Ectodermal cell (in vitro differentiated cells): Measurements from ENCODE around the gene STK32C.
A peak's percentile ranks its signal among the peaks of the same experiment; 100 is the strongest.

Source experiments
- H3K27ac ChIP-seq: 2 replicates; pipeline ENCODE4 v1.7.0; 2013; ENCODE audit warnings: mild to moderate bottlenecking, low read depth, low read length; ENCODE audit not compliant: insufficient read depth, poor library complexity, severe bottlenecking
- H3K27me3 ChIP-seq: 2 replicates; pipeline ENCODE4 v1.7.0; 2013; ENCODE audit warnings: mild to moderate bottlenecking, low read length; ENCODE audit not compliant: insufficient read depth, control insufficient read depth, poor library complexity, severe bottlenecking
- H3K36me3 ChIP-seq: one replicate; pipeline ENCODE4 v1.7.0; 2013; ENCODE audit warnings: low read length; ENCODE audit not compliant: control insufficient read depth, insufficient read depth
- H3K4me1 ChIP-seq: one replicate; pipeline ENCODE4 v1.7.0; 2013; ENCODE audit warnings: low read length; ENCODE audit not compliant: control insufficient read depth, insufficient read depth
- H3K4me3 ChIP-seq: 2 replicates; pipeline ENCODE4 v1.7.0; 2013; ENCODE audit warnings: low read depth, low read length, control low read depth; ENCODE audit not compliant: insufficient read depth
- H3K9me3 ChIP-seq: 2 replicates; pipeline ENCODE4 v1.7.0; 2013; ENCODE audit warnings: mild to moderate bottlenecking, low read length, moderate library complexity; ENCODE audit not compliant: control insufficient read depth
- WGBS, 2 experiments: methylation state at CpG; one replicate each; pipeline ENCODE4 v1.1.7; 2013; ENCODE audit warnings: missing lambda C conversion rate in 2 of 2; 5-methylcytosine and 5-hydroxymethylcytosine counted together

STK32C gene

DNA sequence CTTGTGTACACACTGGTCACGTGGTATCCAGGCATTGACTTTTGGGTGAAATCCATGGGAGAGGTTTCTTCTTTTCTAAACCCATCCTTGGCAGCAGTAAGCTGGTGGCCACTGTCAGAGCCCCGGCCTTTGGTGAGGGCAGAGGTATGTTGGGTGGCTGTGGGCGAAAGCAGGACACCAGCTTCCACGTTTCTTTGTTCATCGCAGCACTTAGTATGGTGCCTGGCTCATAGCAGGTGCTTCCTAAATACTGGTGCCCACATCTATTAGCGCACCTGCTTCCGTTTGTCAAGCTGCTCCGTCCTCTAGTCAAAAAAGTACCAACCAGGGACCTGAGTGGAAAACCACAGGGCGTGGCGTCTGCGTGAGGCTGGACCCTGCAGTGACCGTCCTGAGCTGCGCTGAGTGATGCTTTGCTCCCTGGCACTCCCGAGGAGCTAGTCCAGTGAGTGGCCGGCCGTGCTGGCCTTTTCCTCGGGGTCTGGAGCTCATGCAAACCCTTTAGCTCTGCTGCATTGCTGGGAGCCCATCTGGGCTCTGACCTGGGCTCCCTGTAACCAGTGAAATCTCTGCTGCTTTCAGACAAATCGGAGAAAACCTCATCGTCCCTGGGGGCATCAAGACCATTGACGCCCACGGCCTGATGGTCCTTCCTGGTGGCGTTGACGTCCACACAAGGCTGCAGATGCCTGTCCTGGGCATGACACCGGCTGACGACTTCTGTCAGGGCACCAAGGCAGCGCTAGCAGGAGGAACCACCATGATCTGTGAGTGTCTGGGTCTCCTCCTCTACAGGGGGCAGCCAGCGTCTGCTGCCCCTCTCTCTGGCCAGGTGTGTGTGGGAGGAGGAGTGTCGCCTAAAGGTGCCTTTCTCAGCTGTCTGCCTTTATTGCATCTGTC, 115.4 kb downstream of the STK32C start:
- H3K36me3 ChIP-seq = no peaks in the 10 kb centered on the region
- WGBS, 2 experiments = 93 to 95% methylated on average over 28 of the region's 28 CpGs
- H3K27ac ChIP-seq = no peak overlapping the region
- no peak overlapping the region for H3K4me3 ChIP-seq
- no peaks in the 10 kb centered on the region for H3K9me3 ChIP-seq
- no peaks in the 10 kb centered on the region for H3K4me1 ChIP-seq
- peaks cover 22% of the 10 kb centered on the region for H3K27me3 ChIP-seq

DNA sequence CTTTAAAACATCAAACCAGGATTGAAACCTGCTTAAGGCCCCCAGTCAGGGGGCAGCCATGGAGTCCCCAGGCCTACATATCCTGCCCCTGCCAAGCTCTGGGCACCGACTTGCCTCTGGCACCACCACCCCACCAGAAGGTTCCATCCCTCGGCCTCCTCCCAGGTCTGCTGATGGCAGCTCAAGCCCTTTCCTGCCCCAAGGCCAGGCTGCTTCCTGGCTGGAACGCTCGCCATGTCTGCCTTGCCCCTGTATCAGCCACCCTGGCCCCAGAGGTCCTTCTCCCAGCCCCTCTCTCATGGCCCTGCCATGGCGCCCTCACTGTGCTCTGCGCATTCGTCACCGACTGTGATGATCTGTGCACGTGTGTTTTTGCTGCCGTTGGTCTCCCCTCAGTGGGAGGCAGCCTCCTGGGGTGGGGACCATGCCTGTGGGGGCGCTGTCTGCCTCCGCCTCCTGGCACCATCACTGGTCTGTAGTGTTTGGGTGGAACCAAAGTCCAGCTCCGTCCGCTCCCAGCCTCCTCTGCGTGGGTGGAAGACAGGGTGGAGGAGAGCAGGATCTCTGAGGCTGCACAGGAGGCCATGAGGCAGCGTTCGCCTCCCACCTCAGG, 117.8 kb downstream of the STK32C start:
- Histone ChIP-seq H3K27ac (no peak overlapping the region), H3K9me3 (no peaks in the 10 kb centered on the region), H3K36me3 (no peaks in the 10 kb centered on the region), H3K4me1 (no peaks in the 10 kb centered on the region), H3K4me3 (no peak overlapping the region), H3K27me3 (peaks cover 45% of the 10 kb centered on the region)
- WGBS, 2 experiments = 91% methylated on average over 17 of the region's 17 CpGs

DNA sequence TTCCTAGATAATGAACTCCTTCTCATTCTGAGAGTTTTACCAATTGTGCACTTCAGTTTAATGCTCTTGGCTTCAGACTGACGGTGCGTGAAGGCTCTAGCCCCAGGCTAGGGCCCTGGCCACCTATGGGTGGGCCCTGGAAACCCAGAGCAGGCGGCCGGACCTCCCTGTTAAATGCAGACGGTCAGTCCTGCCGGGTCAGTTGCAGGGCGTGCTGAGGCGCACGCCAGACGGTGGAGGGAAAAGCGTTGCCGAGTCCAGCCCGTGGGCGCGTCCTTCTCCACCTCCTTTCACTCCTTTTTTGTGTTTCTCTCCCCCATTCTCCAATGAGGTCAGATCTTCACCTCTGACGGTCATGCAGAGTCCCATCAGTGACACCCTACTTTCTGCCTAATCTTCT, 118.7 kb downstream of the STK32C start:
- Histone ChIP-seq H3K27ac (no peak overlapping the region), H3K27me3 (peaks cover 54% of the 10 kb centered on the region), H3K4me1 (no peaks in the 10 kb centered on the region), H3K9me3 (no peaks in the 10 kb centered on the region), H3K36me3 (no peaks in the 10 kb centered on the region), H3K4me3 (no peak overlapping the region)
- 86% methylated on average over 16 of the region's 16 CpGs for WGBS, 2 experiments

DNA sequence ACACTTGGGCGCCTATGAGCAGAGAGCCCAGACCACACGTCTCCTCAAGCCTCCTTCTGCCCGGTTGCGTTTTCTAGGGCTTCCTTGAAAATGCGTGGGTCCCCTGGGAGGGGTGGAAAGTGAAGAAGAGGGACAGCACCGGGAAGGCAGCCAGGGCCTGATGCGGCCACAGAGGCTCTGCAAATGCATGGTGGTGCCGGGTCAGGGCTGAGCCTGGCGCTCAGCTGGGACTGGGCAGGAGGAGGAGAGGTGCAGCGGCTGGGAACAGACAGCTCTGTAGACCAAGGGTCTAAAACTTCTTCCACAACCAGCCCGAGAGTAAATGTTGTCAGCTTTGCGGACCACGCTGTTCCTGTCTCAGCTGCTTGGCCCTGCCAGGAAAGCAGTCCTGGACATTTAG, 119.4 kb downstream of the STK32C start:
- H3K9me3 ChIP-seq = no peaks in the 10 kb centered on the region
- no peaks in the 10 kb centered on the region for H3K4me1 ChIP-seq
- WGBS, 2 experiments = 75 to 76% methylated on average over 13 of the region's 13 CpGs
- no peaks in the 10 kb centered on the region for H3K36me3 ChIP-seq
- H3K27me3 ChIP-seq = peaks cover 61% of the 10 kb centered on the region
- H3K4me3 ChIP-seq = no peak overlapping the region
- no peak overlapping the region for H3K27ac ChIP-seq

DNA sequence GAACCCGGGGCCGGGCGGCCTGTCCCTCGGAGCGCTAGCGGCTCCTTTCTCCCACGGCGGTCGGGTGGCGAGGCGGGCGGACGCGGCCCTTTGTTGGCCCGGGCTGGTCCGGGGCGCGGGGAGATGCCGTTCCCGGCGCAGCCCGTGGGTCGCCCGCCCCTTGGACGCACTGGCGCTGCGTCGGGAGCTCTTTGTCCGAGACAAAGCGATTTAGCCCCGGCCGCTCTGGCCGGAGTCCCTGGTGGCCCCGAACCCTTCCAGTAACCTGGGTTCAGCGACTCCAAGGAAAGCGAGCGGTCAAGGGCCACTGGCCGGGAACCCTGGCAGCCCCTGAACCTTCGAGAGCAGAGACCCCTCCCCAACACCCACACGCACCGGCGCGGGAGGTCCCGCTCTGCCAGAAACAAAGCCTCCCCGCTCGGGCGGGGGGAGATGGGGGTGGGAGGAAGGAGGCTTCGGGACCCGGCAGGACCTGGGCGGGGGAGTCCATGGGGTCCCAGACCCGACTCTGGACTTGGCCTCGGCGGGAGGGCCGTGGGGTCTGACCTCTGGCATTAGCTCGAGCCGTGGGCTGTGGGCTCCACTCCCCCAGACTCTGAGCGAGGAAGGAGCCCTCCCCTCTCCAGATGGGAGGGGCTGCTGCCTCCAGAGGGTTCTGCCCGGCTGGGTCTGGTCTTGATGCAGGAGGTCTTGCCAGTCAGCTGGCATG, 120.2 kb downstream of the STK32C start:
- Histone ChIP-seq H3K4me1 (no peaks in the 10 kb centered on the region), H3K36me3 (no peaks in the 10 kb centered on the region), H3K27ac (no peak overlapping the region), H3K4me3 (peak overlapping the region; percentile 55), H3K9me3 (no peaks in the 10 kb centered on the region), H3K27me3 (peaks cover 68% of the 10 kb centered on the region)
- 3% methylated on average over 54 to 57 of the region's 58 CpGs for WGBS, 2 experiments

DNA sequence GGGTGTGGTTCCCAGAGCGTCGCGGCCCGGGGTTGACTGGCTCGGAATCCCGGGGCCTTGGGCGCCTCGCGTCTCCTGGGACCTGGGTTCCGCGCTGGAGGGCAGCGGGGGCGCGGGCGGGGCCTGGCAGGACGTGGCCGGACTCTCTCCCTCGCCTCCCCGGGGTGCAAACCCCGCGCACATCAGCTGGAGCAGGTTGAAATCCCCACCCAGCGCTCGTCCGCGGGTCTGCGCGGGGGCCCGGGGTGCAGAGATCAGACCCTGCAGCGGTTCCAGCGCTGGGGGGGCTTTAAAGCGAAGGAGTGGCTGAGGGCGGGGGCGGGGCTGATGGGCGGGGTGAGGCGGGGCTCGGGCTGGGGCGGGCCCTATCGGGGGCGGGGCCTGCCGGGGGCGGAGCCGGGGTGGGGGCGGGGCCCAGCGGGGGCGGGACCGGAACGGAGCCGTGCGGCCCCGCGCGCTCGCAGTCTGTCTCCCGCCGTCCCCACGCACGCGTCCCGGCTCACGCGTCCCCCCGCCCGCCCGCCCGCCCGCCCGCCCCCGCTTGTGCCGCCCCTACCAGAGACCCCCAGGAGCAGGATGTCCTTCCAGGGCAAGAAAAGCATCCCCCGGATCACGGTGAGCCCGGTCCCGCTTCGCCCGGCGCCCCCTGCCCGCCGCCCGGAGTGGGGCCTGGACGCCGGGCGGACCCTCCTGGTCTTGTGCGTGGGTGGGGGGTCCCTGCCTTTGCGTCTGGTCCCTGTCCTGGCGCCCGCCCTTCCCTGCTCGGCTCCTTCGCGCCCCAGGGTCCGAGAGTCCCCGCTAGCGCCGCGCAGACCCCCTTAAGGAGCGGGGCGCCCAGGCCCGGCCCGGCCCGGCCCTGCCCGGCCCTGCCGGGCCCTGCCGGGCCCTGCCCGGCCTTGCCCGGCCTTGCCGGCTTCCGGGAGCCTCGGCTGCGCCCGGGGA, 121.0 kb downstream of the STK32C start, which contains the start of gene DPYSL4:
TSS of gene DPYSL4 (plus strand) at position 461 of the 942 bp plus-strand sequence. CDS start at position 577, 116 bp downstream.
- no peaks in the 10 kb centered on the region for H3K36me3 ChIP-seq
- H3K4me3 ChIP-seq = peak within 1 kb of the TSS; percentile 55
- no peaks in the 10 kb centered on the region for H3K4me1 ChIP-seq
- H3K9me3 ChIP-seq = no peaks in the 10 kb centered on the region
- whole genome bisulfite sequencing, 2 experiments = 1% methylated on average over 107 to 109 of the region's 109 CpGs
- H3K27ac ChIP-seq = no peak within 1 kb of the TSS
- peaks cover 76% of the 10 kb centered on the region for H3K27me3 ChIP-seq

DNA sequence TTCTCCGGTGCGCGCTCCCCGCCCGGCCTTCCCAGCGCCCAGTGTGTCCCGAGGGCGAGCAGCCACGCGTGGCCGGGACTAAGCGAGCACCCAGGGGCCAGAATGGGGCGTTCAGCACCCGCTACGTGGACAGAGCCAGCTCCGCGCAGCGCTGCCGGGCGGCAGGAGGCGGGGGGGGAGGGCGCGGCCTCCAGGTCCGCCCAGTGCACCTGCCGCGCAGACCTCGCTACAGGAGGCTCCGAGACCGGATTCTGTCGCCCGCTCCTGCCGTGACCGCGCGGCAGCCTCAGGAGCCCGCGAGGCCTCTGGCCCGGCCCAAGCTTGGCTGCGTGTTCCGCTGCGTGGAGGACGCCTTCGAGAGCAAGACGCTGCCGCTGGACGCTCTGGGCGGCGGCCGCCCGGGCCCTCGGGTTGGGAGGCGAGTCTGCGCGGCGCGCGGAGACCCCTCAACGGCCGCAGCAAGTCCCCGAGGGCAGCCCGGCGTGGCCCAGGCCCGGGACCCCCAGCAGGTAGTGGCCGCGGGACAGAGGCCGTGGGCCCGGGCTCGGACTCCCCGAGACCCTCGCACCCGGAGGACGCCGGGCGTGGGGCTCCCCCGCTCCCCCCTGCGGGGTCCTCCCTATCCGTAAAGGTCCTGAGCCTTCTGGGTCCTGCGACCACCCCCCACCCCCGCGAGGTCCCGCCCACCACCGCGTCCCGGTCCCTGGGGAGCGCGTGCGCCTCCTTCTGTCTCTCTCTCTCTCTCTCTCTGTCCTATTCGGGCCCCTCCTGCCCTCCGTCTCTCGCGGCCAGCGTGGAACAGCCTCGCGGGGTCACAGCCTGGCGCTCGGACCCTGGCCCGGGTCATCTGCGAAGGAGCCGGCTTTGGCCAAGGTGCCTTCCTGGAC, 121.9 kb downstream of the STK32C start:
- Histone ChIP-seq H3K4me3 (peak overlapping the region; percentile 13), H3K9me3 (no peaks in the 10 kb centered on the region), H3K36me3 (no peaks in the 10 kb centered on the region), H3K27ac (no peak overlapping the region), H3K27me3 (peaks cover 76% of the 10 kb centered on the region), H3K4me1 (no peaks in the 10 kb centered on the region)
- WGBS, 2 experiments = 6% methylated on average over 99 of the region's 99 CpGs

DNA sequence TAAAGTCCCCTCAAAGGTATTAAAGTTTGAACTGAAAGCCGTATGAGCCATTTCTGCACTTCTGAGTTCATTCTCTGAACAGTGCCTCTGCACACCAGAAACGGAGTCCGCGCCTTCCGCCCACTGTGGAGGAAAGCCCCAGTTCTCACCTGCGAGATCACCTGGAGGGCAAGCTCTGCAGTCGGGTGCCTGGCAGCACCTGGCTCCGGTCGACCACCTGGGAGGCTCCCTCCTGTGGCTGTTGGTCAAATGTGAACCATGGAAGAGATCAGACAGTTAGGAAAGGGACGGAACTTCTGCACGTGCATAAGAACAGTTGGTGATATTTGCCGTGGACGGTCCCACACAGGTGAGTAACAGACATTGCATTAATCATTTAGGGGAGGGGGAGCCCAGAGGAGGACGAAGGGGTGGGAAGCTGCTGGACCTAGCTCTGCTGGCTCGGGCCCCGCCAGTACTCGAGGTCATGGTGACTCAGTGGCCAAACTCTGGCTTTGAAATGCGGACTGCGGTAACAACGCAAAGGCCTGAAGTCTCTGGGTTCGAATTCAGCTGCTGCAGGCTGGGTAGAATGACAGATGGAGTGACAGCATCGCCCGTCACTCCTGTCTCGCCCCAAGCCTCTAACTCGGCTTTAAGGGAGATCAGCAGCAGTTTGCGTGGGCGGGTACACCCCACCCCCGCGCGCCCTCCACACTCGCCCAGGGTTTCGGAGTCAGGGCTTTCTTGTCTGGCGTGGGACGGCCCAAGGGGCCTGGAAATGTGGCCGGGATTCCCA, 122.7 kb downstream of the STK32C start:
- Histone ChIP-seq H3K36me3 (no peaks in the 10 kb centered on the region), H3K4me3 (no peak overlapping the region), H3K27me3 (peaks cover 76% of the 10 kb centered on the region), H3K9me3 (no peaks in the 10 kb centered on the region), H3K27ac (no peak overlapping the region), H3K4me1 (no peaks in the 10 kb centered on the region)
- 41 to 43% methylated on average over 35 of the region's 35 CpGs for WGBS, 2 experiments
